ENCODE data around the gene TAPBP. TPM values are rescaled to one million over a fixed set of nuclear protein-coding genes. Genes with fewer than 3 reads are reported as not detected.

The TAPBP gene
- total and polyA plus RNA-seq, 9 of the 15 experiments (the other 6 are each of a cell fraction or from before 2014, with no cell fraction given): 5.6 to 74.0 (median 22.3) TPM

GRCh38 chr6:33312361-33313104 lies 1.3 kb downstream of the TAPBP start (continued):
- TF ChIP-seq ZNF592 (IDR thresholded peaks at IDR 0.05) (no peak), KLF10 (CRISPR knock-in tag; IDR thresholded peaks at IDR 0.05) (no peak), PHF21A (IDR thresholded peaks at IDR 0.05; ENCODE audit: borderline replicate concordance, low read depth) (no peak), RBM14 (IDR thresholded peaks at IDR 0.05; ENCODE audit: borderline replicate concordance, insufficient read depth, low read depth, low read length) (no peak), ZNF3 (CRISPR knock-in tag; IDR thresholded peaks at IDR 0.05) (no peak), GTF3C2 (IDR thresholded peaks at IDR 0.05; ENCODE audit: borderline replicate concordance, extremely low read depth, insufficient read length) (no peak), ZNF263 (CRISPR knock-in tag; IDR thresholded peaks at IDR 0.05; ENCODE audit: borderline replicate concordance) (no peak), HDAC2 (IDR thresholded peaks at IDR 0.05) (peak; percentile 43; the same call in 1 of the 2 replicates), FOXM1 (IDR thresholded peaks at IDR 0.05; ENCODE audit: low read depth) (no peak), FOXM1 (CRISPR knock-in tag; IDR thresholded peaks at IDR 0.05; ENCODE audit: low read depth) (no peak), BDP1 (IDR thresholded peaks at IDR 0.05; ENCODE audit: insufficient read depth, insufficient read length) (no peak), POLR3G (IDR thresholded peaks at IDR 0.05; ENCODE audit: extremely low read depth, insufficient read length, insufficient replicate concordance) (no peak), SRSF7 (optimal IDR thresholded peaks at IDR 0.05; ENCODE audit: low read depth, low read length) (no peak), NFE2L1 (tag; IDR thresholded peaks at IDR 0.05; ENCODE audit: borderline replicate concordance, low read depth) (no peak), COPS2 (conservative IDR thresholded peaks at IDR 0.05) (no peak), ZNF436 (CRISPR knock-in tag; IDR thresholded peaks at IDR 0.05) (no peak), RBM34 (IDR thresholded peaks at IDR 0.05; ENCODE audit: borderline replicate concordance, insufficient read depth, low read length) (no peak), DLX4 (CRISPR knock-in tag; IDR thresholded peaks at IDR 0.05) (no peak), ZNF316 (IDR thresholded peaks at IDR 0.05) (no peak), ZNF79 (CRISPR knock-in tag; IDR thresholded peaks at IDR 0.05; ENCODE audit: low read depth) (no peak), DACH1 (IDR thresholded peaks at IDR 0.05; ENCODE audit: partially characterized antibody) (no peak), HNRNPUL1 (IDR thresholded peaks at IDR 0.05; ENCODE audit: low read length) (no peak)

All from K562 (cell line).